K562 (cell line): ENCODE data around the gene EYA2. TPM values are rescaled to one million over a fixed set of nuclear protein-coding genes. Genes with fewer than 3 reads are reported as not detected.

Experiments used
- ATAC-seq: fragments of 200-7000 bp; cut with Tn5 transposase; 3 replicates; pipeline ENCODE4 v1.9.1; 2020; ENCODE audit warnings: moderate library complexity
- Bru-seq: library from RNA; stranded (reverse); fragments of 400-500 nt; gene quantifications from one replicate; lab custom pipeline; 2021; lab: Mats Ljungman, UMichigan
- BruChase-seq, 2 experiments: library from RNA; stranded (reverse); fragments of 400-500 nt; gene quantifications; one replicate each; lab custom pipeline; 2021; lab: Mats Ljungman, UMichigan
- BruUV-seq: library from RNA; stranded (reverse); fragments of 400-500 nt; replicated peaks from 2 replicates; lab custom pipeline; 2021; lab: Mats Ljungman, UMichigan
- CTCF ChIA-PET: fragments of 300-600 bp; formaldehyde crosslinking; extraction: SDS; loops from one replicate; lab custom pipeline; 2021; ENCODE audit warnings: low intra/inter-chr PET ratio; lab: Yijun Ruan, JAX
- POLR2A ChIA-PET: fragments of 300-600, 350-650 bp; sonication (Branson Sonifier 250); formaldehyde crosslinking; extraction: SDS; loops from one replicate; lab custom pipeline; 2021; ENCODE audit warnings: antibody characterized with exemption, inconsistent platforms; lab: Yijun Ruan, JAX
- DNase-seq, 4 experiments: peaks; one replicate each; pipeline versions ENCODE4 v3.0.0 to v3.0.0-alpha.2; 2011 to 2018; ENCODE audit warnings: low spot score in 3 of 4, mixed read lengths in 3 of 4; ENCODE audit errors: extremely low read depth in 1 of 4
- FAIRE-seq: peaks from 2 replicates; lab custom pipeline; 2011; peaks lifted over from hg19 to GRCh38; lab: Jason Lieb, UNC
- H2AFZ ChIP-seq: 2 replicates; pipeline ENCODE4 v1.6.0; 2011; ENCODE audit warnings: low read depth, low read length, control low read depth, inconsistent platforms
- H3K27ac ChIP-seq: fragments of 200-600 bp; 3 replicates; pipeline ENCODE4 v1.8.0; 2011; ENCODE audit warnings: low read depth, mild to moderate bottlenecking, control low read depth, inconsistent platforms, low read length, moderate library complexity, mixed read lengths; ENCODE audit errors: extremely low read depth
- H3K27me3 ChIP-seq, 2 experiments: fragments of 300-600 bp in 1 of 2; 2 replicates in 1 of 2; 3 replicates in 1 of 2; pipeline versions ENCODE4 v1.6.0 to v1.8.0; 2011; ENCODE audit warnings: inconsistent platforms in 2 of 2, low read length in 2 of 2, mild to moderate bottlenecking in 1 of 2, mixed read lengths in 1 of 2, moderate library complexity in 1 of 2; ENCODE audit not compliant: control insufficient read depth in 2 of 2, insufficient read depth in 2 of 2
- H3K36me3 ChIP-seq: fragments of 300-600 bp; 3 replicates; pipeline ENCODE4 v1.8.0; 2011; ENCODE audit warnings: mild to moderate bottlenecking, low read length, inconsistent platforms; ENCODE audit not compliant: control insufficient read depth, insufficient read depth
- H3K4me1 ChIP-seq, 2 experiments: fragments of 200-600 bp in 1 of 2; replicated peaks in 1 of 2; 2 replicates in 1 of 2; 3 replicates in 1 of 2; pipeline versions ENCODE4 v1.5.1 to v1.8.0; 2011; ENCODE audit warnings: inconsistent platforms in 2 of 2, low read length in 2 of 2, mild to moderate bottlenecking in 1 of 2, mixed read lengths in 1 of 2, moderate library complexity in 1 of 2; ENCODE audit not compliant: control insufficient read depth in 2 of 2, insufficient read depth in 2 of 2
- H3K4me2 ChIP-seq: 2 replicates; pipeline ENCODE4 v1.6.1; 2011; ENCODE audit warnings: low read length, control low read depth, inconsistent platforms, mixed read lengths; ENCODE audit not compliant: insufficient read depth
- H3K4me3 ChIP-seq: fragments of 200-600 bp; sonication (generic), shearing (Covaris generic); 2 replicates; pipeline ENCODE4 v1.5.1; 2016; ENCODE audit warnings: control low read depth, inconsistent platforms
- H3K79me2 ChIP-seq: fragments of 200-600 bp; 3 replicates; pipeline ENCODE4 v1.8.0; 2011; ENCODE audit warnings: low read length, inconsistent platforms; ENCODE audit not compliant: control insufficient read depth, insufficient read depth
- H3K9ac ChIP-seq, 2 experiments: 2 replicates each; pipeline versions ENCODE4 v1.6.0 to v1.6.1; 2011; ENCODE audit warnings: low read depth in 2 of 2, low read length in 2 of 2, control low read depth in 1 of 2, inconsistent platforms in 1 of 2, mild to moderate bottlenecking in 1 of 2, mixed read lengths in 1 of 2; ENCODE audit not compliant: insufficient read depth in 1 of 2
- H3K9me1 ChIP-seq: one replicate; pipeline ENCODE4 v1.6.0; 2011; ENCODE audit warnings: inconsistent platforms, mild to moderate bottlenecking, low read length, moderate library complexity; ENCODE audit not compliant: control insufficient read depth, insufficient read depth
- H3K9me3 ChIP-seq: replicated peaks from 2 replicates; pipeline ENCODE4 v1.5.1; 2011; ENCODE audit warnings: low read depth, low read length, inconsistent platforms; ENCODE audit not compliant: control insufficient read depth, insufficient read depth
- H4K20me1 ChIP-seq: replicated peaks from 2 replicates; pipeline ENCODE4 v1.6.1; 2011; ENCODE audit warnings: low read length, inconsistent platforms, mixed read lengths; ENCODE audit not compliant: control insufficient read depth, insufficient read depth
- CREB1 ChIP-seq, 2 experiments: sonication (generic) in 1 of 2; formaldehyde crosslinking in 1 of 2; IDR thresholded peaks; 2 replicates each; pipeline versions ENCODE4 v1.6.1 to v1.8.0; 2012 to 2022; ENCODE audit warnings: inconsistent platforms in 1 of 2, mild to moderate bottlenecking in 1 of 2, missing genetic modification reagents in 1 of 2, moderate library complexity in 1 of 2
- RUNX1 ChIP-seq: sonication (generic); IDR thresholded peaks from 2 replicates; pipeline ENCODE4 v1.6.1; 2016; ENCODE audit warnings: antibody characterized with exemption, low read depth
- SMAD1 ChIP-seq: fragments of 150-350 bp; IDR thresholded peaks from 2 replicates; pipeline ENCODE4 v1.6.1; 2014; ENCODE audit warnings: low read length, low read depth; ENCODE audit not compliant: partially characterized antibody
- ZNF124 ChIP-seq: sonication (generic); formaldehyde crosslinking; IDR thresholded peaks from 2 replicates; pipeline ENCODE4 v1.8.1; 2022; ENCODE audit warnings: missing genetic modification reagents
- ZNF165 ChIP-seq: fragments of 250-450 bp; sonication (Bioruptor Pico); IDR thresholded peaks from 2 replicates; pipeline ENCODE4 v1.4.0; 2020; ENCODE audit warnings: borderline replicate concordance
- ZNF217 ChIP-seq: sonication (generic); formaldehyde crosslinking; IDR thresholded peaks from 2 replicates; pipeline ENCODE4 v1.8.0; 2022; ENCODE audit warnings: mild to moderate bottlenecking, missing genetic modification reagents
- ZZZ3 ChIP-seq: fragments of 450-650 bp; IDR thresholded peaks from 2 replicates; pipeline ENCODE4 v1.6.1; 2016; ENCODE audit warnings: antibody characterized with exemption, mild to moderate bottlenecking, moderate library complexity
- WGBS: fragments of 100-300 bp; shearing (Covaris generic); methylation state at CpG from one replicate; pipeline ENCODE4 v1.1.6; 2016; ENCODE audit warnings: low coverage, mixed read lengths; ENCODE audit not compliant: insufficient coverage; ENCODE audit errors: missing lambda C conversion rate; 5-methylcytosine and 5-hydroxymethylcytosine counted together
- in situ Hi-C: fragments of 300-500 bp; cut with MboI; formaldehyde crosslinking; loops from 4 replicates; pipeline ENCODE4 v1.15.0; 2018; ENCODE audit warnings: inconsistent platforms, mixed read lengths
- intact Hi-C: fragments of 100-400 bp; cut with micrococcal nuclease; formaldehyde crosslinking; loops from 2 replicates; pipeline ENCODE4 v1.14.2; 2022
- long read RNA-seq, 3 experiments: library from polyadenylated mRNA in 2 of 3; library from RNA in 1 of 3; unstranded in 2 of 3; stranded (forward) in 1 of 3; transcript quantifications; one replicate each; pipeline ENCODE4 v2.0.0, GENCODE V29; 2019 to 2022
- polyA minus RNA-seq, 3 experiments: library from RNA; depleted of rRNA, polyadenylated mRNA; stranded (reverse); fragments of >200 nt; gene quantifications; 2 replicates each; pipeline ENCODE4 v1.2.3, GENCODE V29; 2011
- polyA plus RNA-seq, 8 experiments: library from polyadenylated mRNA; depleted of rRNA in 4 of 8; stranded (reverse) in 5 of 8; unstranded in 3 of 8; fragments of >200 nt; fragmentation: Nextera tagmentation in 2 of 8; fragmentation: Illumina TruSeq in 1 of 8; extraction: Ambion mirVana in 2 of 8; extraction: Trizol in 1 of 8; gene quantifications; 2 replicates each; pipeline versions ENCODE4 v1.2.1 to v1.2.3, GENCODE V29; 2011 to 2014; ENCODE audit warnings: inconsistent platforms in 1 of 8, missing spikeins in 1 of 8
- total RNA-seq, 7 experiments: library from RNA; depleted of rRNA in 6 of 7; stranded (reverse); fragments of >200 nt in 6 of 7; fragmentation: Illumina TruSeq in 2 of 7; extraction: Trizol in 2 of 7; gene quantifications; 2 replicates each; pipeline versions ENCODE4 v1.2.1 to v1.2.3, GENCODE V29; 2011 to 2021; ENCODE audit warnings: low replicate concordance in 1 of 7
- TF ChIP-seq, protein P1 (sequence below): fragments of 450-650 bp; IDR thresholded peaks from 2 replicates; pipeline ENCODE4 v1.6.1; 2018; ENCODE audit warnings: mild to moderate bottlenecking, low read depth; ENCODE audit not compliant: partially characterized antibody
- TF ChIP-seq, protein P2 (sequence below), 3 experiments: IDR thresholded peaks in 2 of 3; conservative IDR thresholded peaks in 1 of 3; 2 replicates each; pipeline ENCODE4 v1.5.1; 2011 to 2012; ENCODE audit warnings: low read length in 3 of 3, mild to moderate bottlenecking in 3 of 3, control low read depth in 2 of 3, improper control_type of control experiment in 1 of 3, inconsistent platforms in 1 of 3, low read depth in 1 of 3, mixed read lengths in 1 of 3, moderate library complexity in 1 of 3; ENCODE audit not compliant: insufficient read depth in 2 of 3
- TF ChIP-seq, protein P3 (sequence below): fragments of 450-650 bp; IDR thresholded peaks from 2 replicates; pipeline ENCODE4 v1.6.1; 2014; ENCODE audit warnings: low read depth, mild to moderate bottlenecking, moderate library complexity, borderline replicate concordance

The EYA2 gene, protein sequence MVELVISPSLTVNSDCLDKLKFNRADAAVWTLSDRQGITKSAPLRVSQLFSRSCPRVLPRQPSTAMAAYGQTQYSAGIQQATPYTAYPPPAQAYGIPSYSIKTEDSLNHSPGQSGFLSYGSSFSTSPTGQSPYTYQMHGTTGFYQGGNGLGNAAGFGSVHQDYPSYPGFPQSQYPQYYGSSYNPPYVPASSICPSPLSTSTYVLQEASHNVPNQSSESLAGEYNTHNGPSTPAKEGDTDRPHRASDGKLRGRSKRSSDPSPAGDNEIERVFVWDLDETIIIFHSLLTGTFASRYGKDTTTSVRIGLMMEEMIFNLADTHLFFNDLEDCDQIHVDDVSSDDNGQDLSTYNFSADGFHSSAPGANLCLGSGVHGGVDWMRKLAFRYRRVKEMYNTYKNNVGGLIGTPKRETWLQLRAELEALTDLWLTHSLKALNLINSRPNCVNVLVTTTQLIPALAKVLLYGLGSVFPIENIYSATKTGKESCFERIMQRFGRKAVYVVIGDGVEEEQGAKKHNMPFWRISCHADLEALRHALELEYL
- total RNA-seq (2011; cell fraction: chromatin; rRNA removed; ENCODE audit: low replicate concordance), result not detected in 2 replicates
- total RNA-seq (2011; cell fraction: nucleolus; rRNA removed), result not detected in 2 replicates
- total RNA-seq (2011; cell fraction: nucleoplasm; rRNA removed), result not detected in 2 replicates
- total RNA-seq (2014; rRNA removed), result not detected in 2 replicates
- total RNA-seq (2014; rRNA removed; fragmentation: Illumina TruSeq; extraction: Trizol), result not detected in 2 replicates
- not detected in 2 replicates for total RNA-seq (2015; rRNA removed; fragmentation: Illumina TruSeq; extraction: Trizol)
- total RNA-seq (2021), result not detected in 2 replicates
- polyA plus RNA-seq (2011; rRNA removed), result not detected in 2 replicates
- polyA plus RNA-seq (2011; cell fraction: cytosol; rRNA removed), result not detected in 2 replicates
- polyA plus RNA-seq (2011; cell fraction: nucleus; rRNA removed), result not detected in 2 replicates
- polyA plus RNA-seq (2012), result 0.06 TPM in 1 of 2 replicates, not detected in the other
- not detected in 2 replicates for polyA plus RNA-seq (2014; fragmentation: Illumina TruSeq; extraction: Trizol)
- under 1 TPM in 1 of 2 experiments, not detected in 1; 0.03 TPM for polyA plus RNA-seq (2014; fragmentation: Nextera tagmentation; extraction: Ambion mirVana)
- not detected in 2 replicates for polyA plus RNA-seq (2014; rRNA removed)
- polyA minus RNA-seq (2011; rRNA and poly(A)+ RNA removed), result not detected in 2 replicates
- not detected in 2 replicates for polyA minus RNA-seq (2011; cell fraction: cytosol; rRNA and poly(A)+ RNA removed)
- polyA minus RNA-seq (2011; cell fraction: nucleus; rRNA and poly(A)+ RNA removed), result not detected in 2 replicates
- Bru-seq, nascent RNA, result percentile 2 among the genes with signal in this experiment
- BruChase-seq, experiment 1, labeled RNA remaining after a 2-hour chase, result percentile 0 among the genes with signal in this experiment
- BruChase-seq, experiment 2, labeled RNA remaining after a 6-hour chase, result percentile 1 among the genes with signal in this experiment
- long read RNA-seq, experiment 1, result 0 reads
- long read RNA-seq, experiment 2, result 0 reads
- long read RNA-seq, experiment 3, result 0 reads

DNA sequence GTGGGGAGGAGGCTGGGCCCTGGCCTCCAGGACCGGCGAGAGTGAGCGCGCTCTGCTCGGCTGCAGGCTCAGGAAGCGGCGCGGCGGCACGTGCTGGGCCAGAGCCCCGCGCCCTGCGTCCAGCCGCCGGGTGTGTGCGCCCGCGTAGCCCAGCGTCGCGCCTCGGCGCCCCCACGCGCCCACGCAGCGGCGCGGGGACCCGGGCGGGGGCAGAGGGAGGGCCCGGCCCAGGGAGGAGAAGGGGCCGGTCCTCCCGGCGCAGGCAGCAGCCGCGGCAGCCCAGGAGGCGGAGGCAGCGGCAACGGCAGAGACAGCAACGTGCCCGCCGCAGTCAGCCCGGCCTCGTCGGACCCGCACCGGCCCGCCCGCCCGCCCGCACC, at the start of gene EYA2:
Gene EYA2, plus strand, starts transcription at position 265 of the 380 bp plus-strand sequence. CDS start 95,168 bp downstream, outside the sequence.
- WGBS, result no CpG with 5 or more reads among the region's 52 CpGs
- intact Hi-C loops (no loop called here), in situ Hi-C loops (no loop called here)
- no peak for ATAC-seq
- POLR2A ChIA-PET, result no interaction called here
- Histone ChIP-seq H3K4me1 (no peaks in the 10 kb centered on the region), H4K20me1 (no peaks in the 10 kb centered on the region), H3K9me3 (no peaks in the 10 kb centered on the region), H3K9me1 (no peaks in the 10 kb centered on the region), H3K4me3 (no peak within 1 kb of the TSS), H3K36me3 (no peaks in the 10 kb centered on the region), H3K27ac (no peak within 1 kb of the TSS), H3K27me3 (peaks cover 32 to 42% of the 10 kb centered on the region in 2 experiments; a peak in 4 of 5 replicates), H3K4me2 (no peak within 1 kb of the TSS), H2AFZ (no peak within 1 kb of the TSS), H3K79me2 (no peaks in the 10 kb centered on the region), H3K9ac (no peak within 1 kb of the TSS)
- CTCF ChIA-PET, result no interaction called here
- no peak for DNase-seq
- FAIRE-seq, result no peak
- no TSS peak for BruUV-seq
- TF ChIP-seq, protein P1, sequence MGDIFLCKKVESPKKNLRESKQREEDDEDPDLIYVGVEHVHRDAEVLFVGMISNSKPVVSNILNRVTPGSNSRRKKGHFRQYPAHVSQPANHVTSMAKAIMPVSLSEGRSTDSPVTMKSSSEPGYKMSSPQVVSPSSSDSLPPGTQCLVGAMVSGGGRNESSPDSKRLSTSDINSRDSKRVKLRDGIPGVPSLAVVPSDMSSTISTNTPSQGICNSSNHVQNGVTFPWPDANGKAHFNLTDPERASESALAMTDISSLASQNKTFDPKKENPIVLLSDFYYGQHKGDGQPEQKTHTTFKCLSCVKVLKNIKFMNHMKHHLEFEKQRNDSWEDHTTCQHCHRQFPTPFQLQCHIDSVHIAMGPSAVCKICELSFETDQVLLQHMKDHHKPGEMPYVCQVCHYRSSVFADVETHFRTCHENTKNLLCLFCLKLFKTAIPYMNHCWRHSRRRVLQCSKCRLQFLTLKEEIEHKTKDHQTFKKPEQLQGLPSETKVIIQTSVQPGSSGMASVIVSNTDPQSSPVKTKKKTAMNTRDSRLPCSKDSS, result no peak
- no peak for TF ChIP-seq RUNX1
- no peak for TF ChIP-seq ZNF165 (CRISPR knock-in tag)
- TF ChIP-seq, protein P2, sequence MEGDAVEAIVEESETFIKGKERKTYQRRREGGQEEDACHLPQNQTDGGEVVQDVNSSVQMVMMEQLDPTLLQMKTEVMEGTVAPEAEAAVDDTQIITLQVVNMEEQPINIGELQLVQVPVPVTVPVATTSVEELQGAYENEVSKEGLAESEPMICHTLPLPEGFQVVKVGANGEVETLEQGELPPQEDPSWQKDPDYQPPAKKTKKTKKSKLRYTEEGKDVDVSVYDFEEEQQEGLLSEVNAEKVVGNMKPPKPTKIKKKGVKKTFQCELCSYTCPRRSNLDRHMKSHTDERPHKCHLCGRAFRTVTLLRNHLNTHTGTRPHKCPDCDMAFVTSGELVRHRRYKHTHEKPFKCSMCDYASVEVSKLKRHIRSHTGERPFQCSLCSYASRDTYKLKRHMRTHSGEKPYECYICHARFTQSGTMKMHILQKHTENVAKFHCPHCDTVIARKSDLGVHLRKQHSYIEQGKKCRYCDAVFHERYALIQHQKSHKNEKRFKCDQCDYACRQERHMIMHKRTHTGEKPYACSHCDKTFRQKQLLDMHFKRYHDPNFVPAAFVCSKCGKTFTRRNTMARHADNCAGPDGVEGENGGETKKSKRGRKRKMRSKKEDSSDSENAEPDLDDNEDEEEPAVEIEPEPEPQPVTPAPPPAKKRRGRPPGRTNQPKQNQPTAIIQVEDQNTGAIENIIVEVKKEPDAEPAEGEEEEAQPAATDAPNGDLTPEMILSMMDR (IDR thresholded peaks at IDR 0.05 in 2 of 3, conservative IDR thresholded peaks at IDR 0.05 in 1 of 3; ENCODE audit: insufficient read depth in 2 of 3, low read depth in 1 of 3, low read length in 3 of 3), result no peak
- TF ChIP-seq, protein P3, sequence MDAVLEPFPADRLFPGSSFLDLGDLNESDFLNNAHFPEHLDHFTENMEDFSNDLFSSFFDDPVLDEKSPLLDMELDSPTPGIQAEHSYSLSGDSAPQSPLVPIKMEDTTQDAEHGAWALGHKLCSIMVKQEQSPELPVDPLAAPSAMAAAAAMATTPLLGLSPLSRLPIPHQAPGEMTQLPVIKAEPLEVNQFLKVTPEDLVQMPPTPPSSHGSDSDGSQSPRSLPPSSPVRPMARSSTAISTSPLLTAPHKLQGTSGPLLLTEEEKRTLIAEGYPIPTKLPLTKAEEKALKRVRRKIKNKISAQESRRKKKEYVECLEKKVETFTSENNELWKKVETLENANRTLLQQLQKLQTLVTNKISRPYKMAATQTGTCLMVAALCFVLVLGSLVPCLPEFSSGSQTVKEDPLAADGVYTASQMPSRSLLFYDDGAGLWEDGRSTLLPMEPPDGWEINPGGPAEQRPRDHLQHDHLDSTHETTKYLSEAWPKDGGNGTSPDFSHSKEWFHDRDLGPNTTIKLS, result no peak
- no peak for TF ChIP-seq SMAD1
- no peak for TF ChIP-seq ZNF124 (CRISPR knock-in tag)
- TF ChIP-seq ZNF217, result no peak
- TF ChIP-seq CREB1 (IDR thresholded peaks at IDR 0.05), result no peak
- no peak for TF ChIP-seq CREB1 (CRISPR knock-in tag; IDR thresholded peaks at IDR 0.05)
- TF ChIP-seq ZZZ3, result no peak
